ENCODE data around the gene SCGB1D2.
"Not testable (repeated sequence)": the region's sequence is repeated elsewhere in the genome, so short reads cannot be mapped to it uniquely, and the experiment has no call there.

The SCGB1D2 gene, protein sequence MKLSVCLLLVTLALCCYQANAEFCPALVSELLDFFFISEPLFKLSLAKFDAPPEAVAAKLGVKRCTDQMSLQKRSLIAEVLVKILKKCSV

DNA sequence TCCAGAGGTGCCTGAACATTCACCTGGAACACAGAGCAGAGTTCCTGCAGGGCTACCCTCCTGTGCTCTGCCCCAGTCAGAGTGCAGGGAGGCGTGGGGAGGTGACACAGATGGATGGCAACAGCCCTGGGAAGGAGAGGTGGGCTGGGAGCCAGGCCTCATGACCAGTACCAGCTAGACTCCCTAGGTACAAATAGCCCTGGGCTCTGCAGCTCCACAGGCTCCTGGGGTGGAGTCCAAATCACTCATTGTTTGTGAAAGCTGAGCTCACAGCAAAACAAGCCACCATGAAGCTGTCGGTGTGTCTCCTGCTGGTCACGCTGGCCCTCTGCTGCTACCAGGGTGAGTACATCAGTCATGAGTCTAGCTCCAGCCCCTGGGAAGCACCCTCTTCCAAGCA is at the start of gene SCGB1D2:
TSS of gene SCGB1D2 (plus strand) at position 219 of the 400 bp plus-strand sequence. CDS start at position 288, 69 bp downstream.
- FAIRE-seq: no peak

DNA sequence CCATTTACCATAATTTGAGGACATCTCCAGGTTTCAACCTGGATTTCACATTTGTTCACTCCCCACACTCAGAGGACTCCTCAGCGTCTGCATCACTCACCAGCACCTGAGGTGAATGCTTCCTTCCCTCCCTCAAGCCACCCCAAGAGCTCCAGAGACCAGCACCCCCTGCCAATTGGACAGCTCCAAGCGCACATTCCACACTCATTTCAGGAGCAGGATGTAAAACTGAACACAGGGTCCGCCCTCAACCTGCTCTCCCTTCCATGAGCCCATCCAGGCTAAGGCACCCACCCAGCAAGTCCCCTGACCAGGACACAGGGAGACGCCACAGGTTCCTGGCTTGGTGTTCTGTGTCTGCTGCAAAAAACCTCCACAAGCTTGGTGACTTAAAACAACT is 48.1 kb upstream of the SCGB1D2 start:
- FAIRE-seq: no peak

DNA sequence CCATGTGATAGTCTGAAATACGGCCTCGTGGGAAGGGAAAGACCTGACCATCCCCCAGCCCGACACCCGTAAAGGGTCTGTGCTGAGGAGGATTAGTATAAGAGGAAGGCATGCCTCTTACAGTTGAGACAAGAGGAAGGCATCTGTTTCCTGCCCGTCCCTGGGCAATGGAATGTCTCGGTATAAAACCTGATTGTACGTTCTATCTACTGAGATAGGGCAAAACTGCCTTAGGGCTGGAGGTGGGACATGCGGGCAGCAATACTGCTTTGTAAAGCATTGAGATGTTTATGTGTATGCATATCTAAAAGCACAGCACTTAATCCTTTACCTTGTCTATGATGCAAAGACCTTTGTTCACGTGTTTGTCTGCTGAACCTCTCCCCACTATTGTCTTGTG is 47.0 kb upstream of the SCGB1D2 start:
- not testable (repeated sequence) for FAIRE-seq

DNA sequence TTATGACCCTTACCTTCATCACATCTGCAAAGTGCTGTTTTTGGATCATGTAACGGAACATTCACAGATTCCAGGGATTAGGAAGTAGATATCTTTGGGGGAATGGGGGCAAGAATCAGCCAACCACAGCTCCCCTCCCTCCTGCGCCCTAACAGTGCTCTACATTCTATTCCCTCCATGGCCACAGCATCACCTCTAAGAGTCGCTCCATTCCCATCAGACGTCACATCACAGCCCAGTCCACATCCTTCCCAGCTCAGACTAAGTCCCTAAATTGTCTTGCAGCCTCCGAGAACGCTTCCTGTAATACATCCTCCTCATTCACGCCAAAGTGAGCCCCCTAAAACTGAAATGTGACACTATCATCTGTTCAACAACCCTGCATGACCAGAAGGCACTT is 46.1 kb upstream of the SCGB1D2 start:
- FAIRE-seq: no peak

DNA sequence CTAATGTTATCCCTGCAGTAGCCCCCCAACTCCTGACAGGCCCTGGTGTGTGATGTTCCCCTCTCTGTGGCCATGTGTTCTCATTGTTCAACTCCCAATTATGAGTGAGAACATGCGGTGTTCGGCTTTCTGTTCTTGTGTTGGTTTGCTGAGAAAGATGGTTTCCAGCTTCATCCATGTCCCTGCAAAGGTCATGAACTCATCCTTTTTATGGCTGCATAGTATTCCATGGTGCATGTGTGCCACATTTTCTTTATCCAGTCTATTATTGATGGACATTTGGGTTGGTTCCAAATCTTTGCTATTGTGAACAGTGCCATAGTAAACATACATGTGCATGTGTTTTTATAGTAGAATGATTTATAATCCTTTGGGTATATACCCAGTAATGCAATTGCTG is 44.6 kb upstream of the SCGB1D2 start:
- not testable (repeated sequence) for FAIRE-seq

DNA sequence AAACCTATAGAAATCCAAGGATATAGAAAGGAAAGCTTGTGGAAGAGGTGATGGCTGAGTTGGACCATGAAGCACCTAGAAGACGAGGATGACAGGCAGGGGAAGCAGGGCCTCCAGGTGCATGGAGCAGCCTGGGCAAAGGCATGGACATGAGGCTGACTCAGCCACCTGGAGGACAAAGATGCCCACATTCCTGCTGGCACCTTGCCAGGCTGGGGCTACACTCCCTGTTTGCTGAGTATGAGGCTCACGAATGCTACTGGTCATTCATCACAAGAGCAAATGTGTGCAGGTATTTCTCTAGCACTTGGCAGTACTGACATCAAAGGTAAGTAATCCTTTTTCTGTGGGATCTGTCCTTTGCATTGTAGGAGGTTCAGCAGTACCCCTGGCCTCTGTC is 40.7 kb upstream of the SCGB1D2 start:
- FAIRE-seq: no peak

DNA sequence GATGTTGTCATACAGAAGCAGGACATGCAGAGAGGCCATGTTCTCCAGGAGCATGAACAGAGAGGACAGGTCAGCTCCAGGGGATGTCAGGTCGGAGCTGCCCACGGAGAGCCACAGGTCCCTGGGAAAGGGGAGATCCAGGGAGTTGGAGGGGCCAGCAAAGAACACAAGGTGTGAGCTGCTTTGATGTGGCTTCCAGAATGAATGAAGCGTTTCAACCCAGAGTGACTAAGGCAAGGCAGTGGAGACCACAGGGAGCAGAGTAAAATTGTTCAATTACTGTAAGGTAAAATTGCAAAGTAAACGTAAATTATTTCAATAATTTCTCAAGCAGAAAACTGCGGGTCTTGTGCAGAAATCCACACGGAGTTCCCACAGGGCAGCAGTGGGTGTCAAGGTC is 39.1 kb upstream of the SCGB1D2 start:
- no peak for FAIRE-seq

DNA sequence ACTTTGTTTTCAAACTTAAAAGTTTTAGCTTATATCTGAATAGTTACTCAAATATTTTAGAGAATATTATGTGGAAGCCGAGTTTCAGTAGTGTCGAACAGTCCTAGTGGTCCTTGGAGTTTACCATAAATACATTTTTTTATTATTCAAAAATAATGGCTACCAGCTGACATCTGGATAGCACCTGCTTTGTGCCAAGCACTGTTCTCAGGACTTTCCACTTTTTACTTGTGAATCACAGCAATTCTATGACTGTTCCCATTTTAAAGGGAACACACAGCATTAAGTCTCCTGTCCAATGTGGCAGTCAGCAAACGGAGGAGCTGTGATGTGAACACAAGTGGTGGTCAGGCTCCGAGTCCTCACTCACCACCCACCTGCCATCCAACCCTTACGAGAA is 37.6 kb upstream of the SCGB1D2 start:
- no peak for FAIRE-seq

DNA sequence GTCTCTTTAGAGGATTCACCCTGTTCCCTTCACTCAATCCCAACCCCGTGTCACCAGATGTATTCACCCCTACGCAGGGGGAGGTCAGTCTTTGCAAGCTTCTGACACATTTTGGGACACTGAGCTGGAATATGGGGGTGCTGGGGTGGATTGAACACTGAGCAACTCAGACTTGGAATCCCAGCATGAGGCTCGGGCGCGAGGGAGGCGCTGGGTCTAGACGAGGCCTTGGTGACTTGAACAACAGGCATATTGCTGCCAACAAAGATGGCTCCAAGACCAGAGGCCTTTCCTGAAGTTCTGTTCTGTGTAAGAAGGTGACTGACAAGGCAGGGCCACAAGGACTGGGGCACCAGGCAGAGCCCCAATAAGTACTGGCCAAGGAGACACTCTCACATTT is 36.6 kb upstream of the SCGB1D2 start:
- no peak for FAIRE-seq

DNA sequence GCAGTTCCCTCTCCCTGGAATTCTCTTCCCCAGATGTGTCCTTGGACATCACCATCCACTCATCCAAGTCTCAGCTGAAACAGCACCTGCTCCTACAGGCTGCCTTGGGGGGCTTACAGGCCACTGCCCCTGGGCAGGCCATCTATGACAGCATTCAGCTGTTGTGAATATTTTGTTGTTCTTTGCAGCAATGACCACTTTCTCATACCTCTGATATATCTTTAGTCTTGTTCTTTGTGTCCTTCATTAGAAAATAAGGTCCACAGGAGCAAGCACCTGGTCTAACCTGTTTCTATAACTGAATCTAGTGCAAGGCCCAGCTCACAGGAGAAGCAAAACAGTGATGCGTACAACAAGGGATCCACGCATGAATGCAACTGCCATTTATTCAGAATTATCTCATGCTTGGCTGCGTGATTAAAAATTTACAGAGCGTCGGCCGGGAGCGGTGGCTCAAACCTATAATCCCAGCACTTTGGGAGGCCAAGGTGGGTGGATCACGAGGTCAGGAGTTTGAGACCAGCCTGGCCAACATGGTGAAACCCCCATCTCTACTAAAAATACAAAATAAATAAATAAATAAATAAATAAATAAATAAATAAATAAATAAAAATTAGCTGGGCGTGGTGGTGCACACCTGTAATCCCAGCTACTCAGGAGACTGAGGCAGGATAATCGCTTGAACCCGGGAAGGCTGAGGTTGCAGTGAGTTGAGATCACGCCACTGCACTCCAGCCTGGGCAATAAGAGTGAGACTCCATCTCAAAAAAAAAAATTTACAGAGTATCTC is 35.6 kb upstream of the SCGB1D2 start:
- not testable (repeated sequence) for FAIRE-seq

DNA sequence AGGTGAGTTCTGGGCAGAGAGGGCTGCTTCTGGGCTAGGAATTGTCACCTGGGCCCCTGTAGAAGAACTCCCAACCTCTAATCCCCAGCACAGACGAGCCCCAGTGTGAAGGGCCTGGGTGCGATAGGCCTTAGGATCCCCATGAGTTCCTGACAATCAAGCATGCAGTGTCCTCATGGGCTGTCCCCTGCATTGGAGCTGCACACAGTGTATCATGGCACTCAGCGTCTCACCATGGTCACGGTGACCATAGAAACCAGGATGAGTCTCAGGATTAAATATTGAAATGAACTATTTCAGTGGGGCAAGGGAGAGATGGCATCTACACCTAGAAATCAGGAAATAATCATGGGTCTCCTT is 33.3 kb upstream of the SCGB1D2 start:
- FAIRE-seq: no peak

DNA sequence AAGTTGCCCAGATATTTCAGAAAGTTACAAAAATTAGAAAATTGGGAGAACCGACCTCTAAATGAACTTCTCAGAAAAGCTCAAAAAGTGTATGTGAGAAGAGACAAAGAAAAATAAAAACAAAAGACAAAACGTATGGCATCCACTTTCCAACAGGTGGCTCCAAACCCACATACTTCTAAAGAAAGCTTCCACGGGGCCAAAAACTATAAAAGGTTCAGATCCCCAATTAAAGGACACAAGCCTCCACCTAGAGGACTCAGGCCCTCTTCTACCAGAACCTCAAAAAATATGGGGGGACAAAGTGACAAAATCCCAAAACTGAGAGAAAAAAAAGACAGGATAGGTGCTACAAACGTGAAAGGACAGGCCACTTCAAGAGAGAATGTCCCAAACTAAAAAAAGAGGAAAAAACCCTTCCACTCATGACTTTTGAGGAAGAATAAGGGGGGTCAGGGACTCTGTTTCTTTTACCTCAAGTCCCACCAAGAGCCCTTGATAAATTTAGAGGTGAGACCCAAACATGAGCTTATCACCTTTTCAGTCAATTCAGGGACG is 24.8 kb upstream of the SCGB1D2 start:
- peak; percentile 23 for FAIRE-seq

DNA sequence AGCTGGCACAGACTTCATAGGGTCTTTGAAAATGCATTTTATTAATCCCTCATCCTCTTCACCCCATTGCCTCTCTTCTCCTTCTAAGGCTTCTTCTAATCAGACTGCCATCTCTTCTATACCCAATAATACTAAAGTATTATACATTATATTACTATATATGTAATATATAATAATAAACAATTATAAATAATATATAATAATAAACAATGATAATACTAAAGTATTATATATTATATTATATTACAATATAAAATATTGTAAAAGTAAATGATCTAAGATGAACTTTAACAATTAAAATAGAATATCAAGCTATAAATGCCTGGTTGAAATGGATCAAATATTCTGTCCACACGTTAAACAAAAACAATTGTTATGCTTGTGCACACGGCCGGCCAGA is 20.5 kb upstream of the SCGB1D2 start:
- FAIRE-seq: peak; percentile 65

DNA sequence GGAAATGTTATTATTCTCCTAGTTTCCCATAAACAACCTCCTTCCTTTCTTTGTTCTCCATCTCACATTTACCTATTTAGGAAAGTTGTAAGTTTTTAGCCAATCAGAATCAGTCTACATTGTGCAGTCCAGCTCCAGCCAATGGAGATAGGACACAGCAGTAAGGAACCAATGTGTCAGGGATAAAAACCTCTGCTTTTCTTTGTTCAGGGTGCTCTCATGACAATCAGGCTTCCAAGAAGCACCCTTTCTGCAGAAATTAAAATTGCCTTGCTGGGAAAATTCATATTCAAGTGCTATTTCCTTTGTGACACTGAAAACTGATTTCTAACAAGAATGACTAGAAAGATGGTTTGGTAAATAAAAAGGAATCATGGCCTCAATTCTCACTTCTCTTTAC is 18.9 kb upstream of the SCGB1D2 start:
- no peak for FAIRE-seq

DNA sequence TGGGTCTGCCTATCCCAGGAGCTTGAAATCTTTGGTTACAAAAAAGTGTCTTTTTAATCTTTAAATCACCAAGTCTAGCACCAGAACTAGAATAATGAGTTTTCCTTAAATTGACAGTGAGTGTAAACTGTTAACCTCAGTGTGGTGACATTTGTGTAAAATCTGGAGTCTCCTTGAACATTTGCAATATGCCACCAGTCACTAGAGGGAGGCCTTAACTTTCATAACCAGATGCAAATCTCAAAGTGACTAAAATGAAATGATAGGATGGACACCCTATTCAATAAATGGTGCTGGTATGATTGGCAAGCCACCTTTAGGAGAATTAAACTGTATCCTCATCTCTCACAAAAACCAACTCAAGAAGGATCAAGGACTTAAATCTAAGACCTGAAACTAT is 8.3 kb upstream of the SCGB1D2 start:
- no peak for FAIRE-seq

DNA sequence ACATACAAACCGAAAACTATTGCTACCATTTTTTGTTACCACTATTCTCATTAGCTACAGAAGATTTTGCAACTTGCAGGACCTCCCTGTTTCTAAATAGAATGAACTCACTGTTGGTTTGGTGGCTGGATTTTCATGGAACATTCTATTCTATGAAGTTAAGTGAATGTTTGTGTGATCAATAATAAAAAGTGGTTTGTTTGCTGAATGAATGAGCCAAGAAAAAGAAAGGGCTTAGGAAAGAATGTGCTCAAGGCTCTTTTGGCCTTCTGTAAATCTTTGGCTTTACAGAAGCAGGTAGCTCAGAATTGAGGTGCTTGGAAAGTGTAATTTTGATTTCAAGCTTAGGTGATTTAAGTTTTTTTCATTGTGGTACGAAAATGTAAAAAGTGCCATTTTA is 5.9 kb upstream of the SCGB1D2 start:
- no peak for FAIRE-seq

DNA sequence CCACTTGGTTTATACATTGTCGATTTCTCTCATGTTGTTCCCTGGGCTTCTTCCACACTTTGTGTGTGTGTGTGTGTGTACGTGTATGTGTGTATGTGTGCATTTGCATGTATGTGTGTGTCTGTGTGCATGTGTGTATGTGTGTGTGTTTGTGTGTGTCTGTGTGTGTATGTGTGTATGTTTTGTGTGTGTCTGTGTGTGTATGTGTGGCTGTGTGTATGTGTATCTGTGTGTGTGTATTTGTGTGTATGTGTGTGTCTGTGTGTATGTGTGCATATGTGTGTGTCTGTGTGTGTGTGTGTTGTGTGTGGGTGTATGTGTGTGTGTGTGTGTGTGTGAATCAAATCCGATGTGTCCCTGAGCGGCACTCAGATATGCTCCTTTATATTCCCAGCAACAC is 4.5 kb upstream of the SCGB1D2 start:
- no peak for FAIRE-seq

DNA sequence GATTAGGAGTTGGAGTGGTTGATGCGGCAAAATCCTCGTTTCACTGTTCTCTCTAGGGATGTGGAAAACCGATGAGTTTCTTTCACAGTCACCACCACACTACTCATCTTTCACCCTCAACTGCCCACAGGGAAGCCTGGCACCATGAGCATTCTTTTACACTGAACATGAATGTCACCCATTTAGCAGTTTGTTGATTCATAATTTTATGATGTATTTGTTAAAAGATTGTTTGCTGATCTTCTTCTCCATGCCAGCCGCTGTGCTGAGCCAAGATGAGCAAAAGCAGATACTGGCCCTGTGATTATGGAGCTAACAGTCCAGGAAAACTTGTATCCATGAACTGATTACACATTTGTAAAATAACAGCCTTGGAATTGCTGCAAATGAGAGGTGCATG is 3.9 kb upstream of the SCGB1D2 start:
- no peak for FAIRE-seq

DNA sequence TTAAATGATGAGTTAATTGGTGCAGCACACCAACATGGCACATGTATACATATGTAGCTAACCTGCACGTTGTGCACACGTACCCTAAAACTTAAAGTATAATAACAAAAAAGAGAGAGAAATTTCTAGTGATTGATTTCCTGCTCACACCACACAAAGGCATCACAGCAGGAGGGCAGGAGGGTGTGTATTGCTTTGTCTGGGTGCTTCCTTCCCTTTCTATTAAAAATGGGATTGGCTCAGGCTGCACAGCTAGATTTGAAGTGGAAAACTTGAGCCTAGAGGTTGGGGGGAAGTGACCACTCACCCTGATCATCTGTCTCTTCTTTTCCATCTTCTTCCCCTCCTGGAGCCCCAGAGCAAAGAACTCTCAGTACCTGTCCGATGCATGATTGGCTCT is 944 bp upstream of the SCGB1D2 start:
- no peak for FAIRE-seq

DNA sequence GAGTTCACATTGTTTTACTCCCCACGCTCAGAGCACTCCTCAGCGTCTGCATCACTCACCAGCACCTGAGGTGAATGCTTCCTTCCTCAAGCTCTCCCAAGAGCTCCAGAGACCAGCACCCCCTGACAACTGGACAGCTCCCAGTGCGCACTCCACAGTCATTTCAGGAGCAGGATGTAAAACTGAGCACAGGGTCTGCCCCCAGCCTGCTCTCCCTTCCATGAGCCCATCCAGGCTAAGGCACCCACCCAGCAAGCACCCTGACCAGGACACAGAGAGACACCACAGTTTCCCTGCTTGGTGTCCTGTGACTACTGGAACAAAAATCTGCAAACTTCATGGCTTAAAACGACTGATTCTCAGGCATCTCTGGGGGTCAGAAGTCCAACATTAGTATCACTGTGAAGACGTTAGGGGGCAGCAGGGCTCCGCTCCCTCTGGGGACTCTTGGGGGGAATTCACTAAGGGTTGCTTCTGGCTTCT is 3.3 kb downstream of the SCGB1D2 start:
- no peak for FAIRE-seq

DNA sequence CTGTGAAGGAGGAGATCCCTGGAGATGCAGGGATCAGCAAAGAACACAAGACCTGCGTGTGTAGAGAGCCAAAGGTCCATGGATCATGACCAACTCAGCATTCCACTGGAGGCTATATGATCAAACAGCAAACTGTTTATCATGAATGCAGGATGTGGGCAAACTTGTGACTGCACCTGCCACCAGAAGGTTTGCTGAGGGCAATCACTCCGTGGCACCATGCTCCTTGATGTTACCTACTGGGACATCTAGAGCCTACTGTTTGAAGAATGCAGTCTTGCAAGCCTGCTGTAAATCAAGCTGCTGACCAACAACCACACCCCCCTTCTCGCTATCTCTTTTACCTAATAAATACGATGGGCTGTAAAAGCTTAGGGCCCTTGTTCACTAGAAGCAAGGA is 9.7 kb downstream of the SCGB1D2 start:
- FAIRE-seq: no peak

DNA sequence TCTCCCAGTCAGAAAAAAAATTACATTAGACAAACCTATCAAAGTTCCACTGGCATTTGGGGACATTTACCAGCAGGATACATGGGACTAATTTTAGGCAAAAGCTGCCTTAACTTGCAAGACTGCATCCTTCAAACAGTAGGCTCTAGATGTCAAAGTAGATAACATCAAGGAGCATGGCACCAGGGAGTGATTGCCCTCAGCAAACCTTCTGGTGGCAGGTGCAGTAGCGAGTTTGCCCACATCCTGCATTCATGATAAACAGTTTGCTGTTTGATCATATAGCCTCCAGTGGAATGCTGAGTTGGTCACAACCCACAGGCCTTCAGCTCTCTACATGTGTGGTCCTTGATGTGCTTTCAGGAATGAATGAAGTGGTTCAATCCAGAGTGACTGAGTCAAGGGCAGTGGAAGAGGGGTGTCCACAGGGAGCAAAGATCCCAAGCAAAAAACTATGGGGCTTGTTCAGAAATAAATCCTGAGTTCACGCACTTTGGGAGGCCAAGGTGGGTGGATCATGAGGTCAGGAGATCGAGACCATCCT is 12.0 kb downstream of the SCGB1D2 start:
- FAIRE-seq: no peak

DNA sequence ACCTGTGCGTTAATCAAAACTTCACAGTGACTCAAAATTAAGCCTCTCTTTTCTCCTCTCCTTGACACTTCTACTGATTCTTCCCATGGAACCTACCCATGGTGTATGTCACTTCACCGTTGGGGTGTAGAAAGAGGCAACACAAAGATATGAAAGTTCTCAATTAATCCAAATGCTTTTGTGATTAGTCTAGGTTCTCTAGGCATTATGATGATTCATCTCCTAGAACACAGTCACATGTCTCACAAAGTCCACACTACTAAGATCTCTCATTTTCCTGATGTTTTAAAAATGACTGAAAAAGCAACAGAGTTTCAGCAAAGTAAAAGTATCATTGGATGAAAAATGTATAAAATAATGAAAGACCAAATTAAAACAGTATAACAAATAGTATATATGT is 14.2 kb downstream of the SCGB1D2 start:
- FAIRE-seq: no peak

DNA sequence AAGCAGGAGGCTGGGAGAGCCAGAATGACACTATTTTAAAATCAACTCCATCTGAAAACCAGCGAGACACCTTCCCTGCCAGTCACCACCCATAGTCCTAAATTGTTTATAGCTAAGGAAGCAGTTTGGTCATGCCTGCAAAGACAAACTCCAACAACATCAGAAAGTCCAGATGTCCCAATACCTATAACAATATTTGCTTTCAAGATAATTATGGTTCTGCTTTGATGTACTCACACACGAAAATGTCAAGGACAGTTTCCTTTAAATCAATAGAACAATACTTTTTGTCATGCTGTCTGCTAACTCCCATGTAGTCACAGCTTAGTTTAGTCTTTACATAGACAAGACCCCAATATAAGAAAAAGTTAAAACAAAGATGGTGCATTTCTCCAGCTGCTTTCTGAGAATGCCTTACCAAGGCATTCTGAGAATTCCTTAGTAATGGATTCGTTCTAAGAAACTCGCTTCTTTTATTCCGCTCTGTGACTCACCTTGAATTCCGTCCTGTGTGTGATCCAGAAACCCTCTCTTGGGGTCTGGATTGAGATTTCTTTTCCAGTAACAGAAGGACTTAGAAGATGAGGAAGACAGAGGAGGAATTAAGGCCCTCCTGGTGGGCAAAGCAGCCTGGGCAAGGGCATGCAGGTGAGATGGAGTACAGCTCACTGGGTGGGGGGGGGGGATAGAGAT is 18.4 kb downstream of the SCGB1D2 start:
- FAIRE-seq: no peak

All from TTC549 (cell line).